Neural progenitor cell (in vitro differentiated cells): ENCODE data around the gene FYCO1. TPM values are rescaled to one million over a fixed set of nuclear protein-coding genes. Genes with fewer than 3 reads are reported as not detected.

Experiments used
- DNase-seq: peaks from one replicate; pipeline ENCODE4 v3.0.0-alpha.2; 2016; ENCODE audit warnings: low spot score
- H2AFZ ChIP-seq: fragments of 200-600 bp; sonication (generic); replicated peaks from 2 replicates; pipeline ENCODE4 v1.6.1; 2016; ENCODE audit warnings: antibody characterized with exemption
- H3F3A ChIP-seq: fragments of 200-600 bp; sonication (generic); 2 replicates; pipeline ENCODE4 v1.6.1; 2016; ENCODE audit warnings: antibody characterized with exemption, low read depth
- H3K27ac ChIP-seq: fragments of 200-600 bp; sonication (generic); 2 replicates; pipeline ENCODE4 v1.5.1; 2016; ENCODE audit warnings: mild to moderate bottlenecking
- H3K27me3 ChIP-seq: fragments of 200-600 bp; sonication (generic); 2 replicates; pipeline ENCODE4 v1.6.1; 2016; ENCODE audit warnings: mild to moderate bottlenecking, moderate library complexity
- H3K36me3 ChIP-seq: fragments of 200-600 bp; sonication (generic); 2 replicates; pipeline ENCODE4 v1.5.1; 2016
- H3K4me1 ChIP-seq: fragments of 200-600 bp; sonication (generic); 2 replicates; pipeline ENCODE4 v1.6.1; 2016; ENCODE audit warnings: mixed run types
- H3K4me2 ChIP-seq: fragments of 200-600 bp; sonication (generic); 2 replicates; pipeline ENCODE4 v1.6.1; 2016
- H3K4me3 ChIP-seq: fragments of 200-600 bp; sonication (generic); 2 replicates; pipeline ENCODE4 v1.5.1; 2016
- H3K79me2 ChIP-seq: fragments of 200-600 bp; sonication (generic); 2 replicates; pipeline ENCODE4 v1.6.1; 2016; ENCODE audit warnings: low read depth
- H3K9ac ChIP-seq: fragments of 200-600 bp; sonication (generic); 2 replicates; pipeline ENCODE4 v1.6.1; 2016
- H3K9me3 ChIP-seq: fragments of 200-600 bp; sonication (generic); 2 replicates; pipeline ENCODE4 v1.5.1; 2016; ENCODE audit warnings: low read depth
- H4K20me1 ChIP-seq: fragments of 200-600 bp; sonication (generic); 2 replicates; pipeline ENCODE4 v1.6.1; 2016; ENCODE audit warnings: low read depth
- H3K27ac Mint-ChIP-seq: 3 replicates; pipeline ENCODE4 v1.8.0; 2021; ENCODE audit warnings: mixed read lengths
- H3K27me3 Mint-ChIP-seq: 2 replicates; pipeline ENCODE4 v1.8.0; 2022; ENCODE audit warnings: low read depth, mild to moderate bottlenecking, inconsistent platforms, moderate library complexity, mixed read lengths; ENCODE audit not compliant: insufficient read depth
- H3K36me3 Mint-ChIP-seq: 3 replicates; pipeline ENCODE4 v1.8.0; 2021; ENCODE audit warnings: mixed read lengths
- H3K4me1 Mint-ChIP-seq: 3 replicates; pipeline ENCODE4 v1.8.0; 2021; ENCODE audit warnings: mixed read lengths
- H3K4me3 Mint-ChIP-seq: 3 replicates; pipeline ENCODE4 v1.8.0; 2021; ENCODE audit warnings: mild to moderate bottlenecking, moderate library complexity, mixed read lengths
- H3K9me3 Mint-ChIP-seq: 3 replicates; pipeline ENCODE4 v1.8.0; 2020; ENCODE audit warnings: mixed read lengths
- EZH2 ChIP-seq: fragments of 200-600 bp; sonication (generic); IDR thresholded peaks from 2 replicates; pipeline ENCODE4 v1.6.1; 2017; ENCODE audit warnings: antibody characterized with exemption, mild to moderate bottlenecking, moderate library complexity
- EZH2phosphoT487 ChIP-seq: fragments of 200-600 bp; sonication (generic); IDR thresholded peaks from 2 replicates; pipeline ENCODE4 v1.6.1; 2017; ENCODE audit warnings: antibody characterized with exemption
- total RNA-seq: library from RNA; depleted of rRNA; stranded (reverse); fragments of >200 nt; gene quantifications from 2 replicates; pipeline ENCODE4 v1.2.3, GENCODE V29; 2015; ENCODE audit warnings: low replicate concordance
- TF ChIP-seq, protein P1 (sequence below): fragments of 200-600 bp; sonication (generic); IDR thresholded peaks from 2 replicates; pipeline ENCODE4 v1.5.1; 2017; ENCODE audit warnings: antibody characterized with exemption, mild to moderate bottlenecking

Gene FYCO1
- total RNA-seq, 1 donor from 2014 or later = 6.8 TPM

GRCh38 chr3:45894015-45894414 is 101.6 kb downstream of the FYCO1 start:
- no peak overlapping the region for H3K4me3 ChIP-seq

DNA sequence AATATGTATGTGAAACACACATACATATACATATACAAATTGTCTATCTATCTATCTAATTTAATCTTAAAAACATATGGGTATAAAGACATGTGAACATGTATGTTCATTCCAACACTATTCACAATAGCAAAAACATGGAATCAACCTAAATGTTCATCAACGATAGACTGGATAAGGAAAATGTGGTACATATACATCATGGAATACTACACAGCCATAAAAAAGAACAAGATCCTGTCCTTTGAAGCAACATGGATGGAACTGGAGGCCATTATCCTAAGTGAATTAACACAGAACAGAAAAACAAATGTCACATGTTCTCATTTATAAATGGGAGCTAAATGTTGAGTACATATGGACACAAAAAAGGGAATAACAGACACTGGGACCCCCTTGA is 103.5 kb downstream of the FYCO1 start:
- no peak overlapping the region for H3K27ac Mint-ChIP-seq
- Histone ChIP-seq H3K27ac (no peak overlapping the region), H3K9me3 (no peaks in the 10 kb centered on the region), H3K79me2 (no peaks in the 10 kb centered on the region), H3K4me3 (no peak overlapping the region), H3K27me3 (no peaks in the 10 kb centered on the region), H3K4me2 (no peak overlapping the region), H2AFZ (no peak overlapping the region), H3K36me3 (no peaks in the 10 kb centered on the region), H3K4me1 (no peaks in the 10 kb centered on the region), H4K20me1 (no peaks in the 10 kb centered on the region), H3F3A (no peaks in the 10 kb centered on the region), H3K9ac (no peak overlapping the region)
- H3K27me3 Mint-ChIP-seq = peaks cover 5% of the 10 kb centered on the region
- H3K36me3 Mint-ChIP-seq = no peaks in the 10 kb centered on the region
- TF ChIP-seq EZH2 = no peak
- TF ChIP-seq EZH2phosphoT487 = no peak
- TF ChIP-seq, protein P1, sequence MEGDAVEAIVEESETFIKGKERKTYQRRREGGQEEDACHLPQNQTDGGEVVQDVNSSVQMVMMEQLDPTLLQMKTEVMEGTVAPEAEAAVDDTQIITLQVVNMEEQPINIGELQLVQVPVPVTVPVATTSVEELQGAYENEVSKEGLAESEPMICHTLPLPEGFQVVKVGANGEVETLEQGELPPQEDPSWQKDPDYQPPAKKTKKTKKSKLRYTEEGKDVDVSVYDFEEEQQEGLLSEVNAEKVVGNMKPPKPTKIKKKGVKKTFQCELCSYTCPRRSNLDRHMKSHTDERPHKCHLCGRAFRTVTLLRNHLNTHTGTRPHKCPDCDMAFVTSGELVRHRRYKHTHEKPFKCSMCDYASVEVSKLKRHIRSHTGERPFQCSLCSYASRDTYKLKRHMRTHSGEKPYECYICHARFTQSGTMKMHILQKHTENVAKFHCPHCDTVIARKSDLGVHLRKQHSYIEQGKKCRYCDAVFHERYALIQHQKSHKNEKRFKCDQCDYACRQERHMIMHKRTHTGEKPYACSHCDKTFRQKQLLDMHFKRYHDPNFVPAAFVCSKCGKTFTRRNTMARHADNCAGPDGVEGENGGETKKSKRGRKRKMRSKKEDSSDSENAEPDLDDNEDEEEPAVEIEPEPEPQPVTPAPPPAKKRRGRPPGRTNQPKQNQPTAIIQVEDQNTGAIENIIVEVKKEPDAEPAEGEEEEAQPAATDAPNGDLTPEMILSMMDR = no peak
- DNase-seq = no peak
- H3K4me1 Mint-ChIP-seq = no peaks in the 10 kb centered on the region
- H3K4me3 Mint-ChIP-seq = no peak overlapping the region
- no peaks in the 10 kb centered on the region for H3K9me3 Mint-ChIP-seq

More at GRCh38 chr3:45894015-45894414, 101.6 kb downstream of the FYCO1 start:
- Mint-ChIP-seq H3K36me3 (no peaks in the 10 kb centered on the region), H3K4me1 (peaks cover 3% of the 10 kb centered on the region), H3K27me3 (peaks cover 7% of the 10 kb centered on the region), H3K9me3 (no peaks in the 10 kb centered on the region), H3K4me3 (no peak overlapping the region), H3K27ac (no peak overlapping the region)
- no peak for TF ChIP-seq EZH2
- TF ChIP-seq EZH2phosphoT487 = no peak
- TF ChIP-seq, protein P1 = no peak
- H4K20me1 ChIP-seq = no peaks in the 10 kb centered on the region
- DNase-seq = no peak
- H3K27ac ChIP-seq = no peak overlapping the region
- H3K4me1 ChIP-seq = no peaks in the 10 kb centered on the region
- no peaks in the 10 kb centered on the region for H3K9me3 ChIP-seq
- H3K27me3 ChIP-seq = no peaks in the 10 kb centered on the region
- H2AFZ ChIP-seq = no peak overlapping the region
- H3F3A ChIP-seq = no peaks in the 10 kb centered on the region
- H3K9ac ChIP-seq = no peak overlapping the region
- H3K79me2 ChIP-seq = no peaks in the 10 kb centered on the region
- H3K4me2 ChIP-seq = no peak overlapping the region
- H3K36me3 ChIP-seq = no peaks in the 10 kb centered on the region

- TF ChIP-seq EZH2 (no peak), EZH2phosphoT487 (no peak)
- no peak for DNase-seq
- Histone ChIP-seq H3K9me3 (no peaks in the 10 kb centered on the region), H4K20me1 (no peaks in the 10 kb centered on the region), H3K27ac (no peak overlapping the region), H3K4me3 (no peak overlapping the region), H3K36me3 (no peaks in the 10 kb centered on the region), H3F3A (no peaks in the 10 kb centered on the region), H3K4me2 (no peak overlapping the region), H3K4me1 (no peaks in the 10 kb centered on the region), H3K27me3 (no peaks in the 10 kb centered on the region), H3K79me2 (no peaks in the 10 kb centered on the region), H3K9ac (no peak overlapping the region), H2AFZ (no peak overlapping the region)
- peaks cover 5% of the 10 kb centered on the region for H3K27me3 Mint-ChIP-seq
- no peak overlapping the region for H3K27ac Mint-ChIP-seq
- H3K4me3 Mint-ChIP-seq = no peak overlapping the region
- no peaks in the 10 kb centered on the region for H3K9me3 Mint-ChIP-seq
- H3K36me3 Mint-ChIP-seq = no peaks in the 10 kb centered on the region
- H3K4me1 Mint-ChIP-seq = no peaks in the 10 kb centered on the region
Observed at GRCh38 chr3:45890405-45890804, 105.2 kb downstream of the FYCO1 start.

- Histone ChIP-seq H3K27ac (no peak overlapping the region), H3K9me3 (no peaks in the 10 kb centered on the region), H3K4me3 (no peak overlapping the region), H3K4me1 (no peaks in the 10 kb centered on the region), H3F3A (no peaks in the 10 kb centered on the region), H3K36me3 (no peaks in the 10 kb centered on the region), H4K20me1 (no peaks in the 10 kb centered on the region), H2AFZ (no peak overlapping the region), H3K79me2 (no peaks in the 10 kb centered on the region), H3K9ac (no peak overlapping the region), H3K4me2 (no peak overlapping the region), H3K27me3 (no peaks in the 10 kb centered on the region)
- H3K9me3 Mint-ChIP-seq = no peaks in the 10 kb centered on the region
- no peaks in the 10 kb centered on the region for H3K4me1 Mint-ChIP-seq
- TF ChIP-seq EZH2 = no peak
- TF ChIP-seq EZH2phosphoT487 = no peak
- TF ChIP-seq, protein P1 = no peak
- no peaks in the 10 kb centered on the region for H3K36me3 Mint-ChIP-seq
- DNase-seq = no peak
- H3K27me3 Mint-ChIP-seq = peaks cover 5% of the 10 kb centered on the region
- H3K4me3 Mint-ChIP-seq = no peak overlapping the region
- no peak overlapping the region for H3K27ac Mint-ChIP-seq
Observed at GRCh38 chr3:45889337-45889736, 106.3 kb downstream of the FYCO1 start.
